ENCODE results near the gene C10orf105.

GRCh38 chr10:71747551-71748523, 28.3 kb upstream of the C10orf105 start:
- TF ChIP-seq EZH2phosphoT487 (IDR thresholded peaks at IDR 0.05; ENCODE audit: borderline replicate concordance, low read depth, low read length) (no peak), CTCF (conservative IDR thresholded peaks at IDR 0.05; ENCODE audit: low read length) (no peak)

Measured in OCI-LY7 (cell line).